ENCODE data around the gene TYW5.

GRCh38 chr2:199902486-199903110, 52.7 kb downstream of the TYW5 start:
- TF ChIP-seq CTCF (IDR thresholded peaks at IDR 0.05) (no peak), POLR2A (IDR thresholded peaks at IDR 0.05) (no peak)
